SK-N-SH (cell line): Measurements from ENCODE around the gene LRRC17. TPM values are rescaled to one million over a fixed set of nuclear protein-coding genes. Genes with fewer than 3 reads are reported as not detected.

Source experiments
- CTCF ChIA-PET: fragments of 300-600, 350-600 bp; formaldehyde crosslinking; extraction: SDS; loops from one replicate; lab custom pipeline; 2021; lab: Yijun Ruan, JAX
- POLR2A ChIA-PET: fragments of 350-600 bp; sonication (Branson Sonifier 250); formaldehyde crosslinking; extraction: SDS; loops from one replicate; lab custom pipeline; 2020; ENCODE audit warnings: antibody characterized with exemption, inconsistent platforms; lab: Yijun Ruan, JAX
- DNase-seq: peaks from one replicate; pipeline ENCODE4 v3.0.0; 2012
- H2AFZ ChIP-seq: fragments of 200-600 bp; sonication (generic); 2 replicates; pipeline ENCODE4 v1.8.1; 2016; ENCODE audit warnings: antibody characterized with exemption, mild to moderate bottlenecking, low read depth
- H3F3A ChIP-seq: fragments of 200-600 bp; sonication (generic); replicated peaks from 2 replicates; pipeline ENCODE3; 2016; ENCODE audit warnings: antibody characterized with exemption, mild to moderate bottlenecking; ENCODE audit not compliant: insufficient read depth
- H3K27ac ChIP-seq, 2 experiments: fragments of 200-500 bp in 1 of 2; fragments of 200-600 bp in 1 of 2; sonication (Bioruptor generic) in 1 of 2; sonication (generic), shearing (Covaris generic) in 1 of 2; 2 replicates each; pipeline versions ENCODE4 v1.5.1 to v1.6.1; 2014 to 2016; ENCODE audit warnings: low read depth in 2 of 2, inconsistent platforms in 1 of 2, low read length in 1 of 2, mild to moderate bottlenecking in 1 of 2, mixed read lengths in 1 of 2
- H3K27me3 ChIP-seq: fragments of 200-600 bp; sonication (generic), shearing (Covaris generic); 2 replicates; pipeline ENCODE4 v1.6.1; 2016; ENCODE audit warnings: mixed run types; ENCODE audit not compliant: insufficient read depth
- H3K36me3 ChIP-seq, 2 experiments: fragments of 200-500 bp in 1 of 2; fragments of 200-600 bp in 1 of 2; sonication (Bioruptor generic) in 1 of 2; sonication (generic) in 1 of 2; replicated peaks in 1 of 2; 2 replicates each; pipeline versions ENCODE3 to v1.5.1; 2014 to 2016; ENCODE audit warnings: low read length in 1 of 2, mild to moderate bottlenecking in 1 of 2; ENCODE audit not compliant: insufficient read depth in 2 of 2, control insufficient read depth in 1 of 2
- H3K4me1 ChIP-seq, 2 experiments: fragments of 200-500 bp in 1 of 2; fragments of 200-600 bp in 1 of 2; sonication (Bioruptor generic) in 1 of 2; sonication (generic), shearing (Covaris generic) in 1 of 2; 2 replicates each; pipeline versions ENCODE4 v1.5.1 to v1.6.1; 2014 to 2016; ENCODE audit warnings: low read depth in 1 of 2, low read length in 1 of 2, mixed run types in 1 of 2; ENCODE audit not compliant: insufficient read depth in 2 of 2, control insufficient read depth in 1 of 2
- H3K4me2 ChIP-seq: fragments of 200-600 bp; sonication (generic), shearing (Covaris generic); 2 replicates; pipeline ENCODE4 v1.6.1; 2017; ENCODE audit warnings: mixed run types
- H3K4me3 ChIP-seq, 2 experiments: fragments of 200-500 bp in 1 of 2; fragments of 200-600 bp in 1 of 2; sonication (Bioruptor generic) in 1 of 2; sonication (generic), shearing (Covaris generic) in 1 of 2; 2 replicates each; pipeline versions ENCODE4 v1.5.1 to v1.8.1; 2014 to 2016; ENCODE audit warnings: low read depth in 2 of 2, inconsistent platforms in 1 of 2, low read length in 1 of 2, mild to moderate bottlenecking in 1 of 2, mixed read lengths in 1 of 2, moderate library complexity in 1 of 2
- H3K79me2 ChIP-seq: fragments of 200-600 bp; sonication (generic); 2 replicates; pipeline ENCODE4 v1.8.1; 2017; ENCODE audit warnings: mild to moderate bottlenecking; ENCODE audit not compliant: insufficient read depth
- H3K9ac ChIP-seq: fragments of 200-600 bp; sonication (generic); 2 replicates; pipeline ENCODE4 v1.6.1; 2017; ENCODE audit warnings: mixed run types
- H3K9me2 ChIP-seq: fragments of 200-600 bp; sonication (generic); 2 replicates; pipeline ENCODE4 v1.6.1; 2017; ENCODE audit warnings: mixed run types
- H3K9me3 ChIP-seq: fragments of 200-600 bp; sonication (generic); 2 replicates; pipeline ENCODE4 v1.6.1; 2017; ENCODE audit warnings: mixed run types, mild to moderate bottlenecking, moderate library complexity
- H4K20me1 ChIP-seq: fragments of 200-600 bp; sonication (generic); 2 replicates; pipeline ENCODE4 v1.6.1; 2017; ENCODE audit warnings: mild to moderate bottlenecking, mixed run types; ENCODE audit not compliant: insufficient read depth
- CHD2 ChIP-seq: fragments of 150-350 bp; IDR thresholded peaks from 2 replicates; pipeline ENCODE4 v1.6.1; 2018; ENCODE audit warnings: low read length; ENCODE audit not compliant: partially characterized antibody
- ELF1 ChIP-seq: IDR thresholded peaks from 2 replicates; pipeline ENCODE4 v1.4.0; 2012
- EP300 ChIP-seq, 2 experiments: IDR thresholded peaks; 2 replicates each; pipeline versions ENCODE4 v1.4.0 to v1.6.1; 2012; ENCODE audit warnings: borderline replicate concordance in 1 of 2, low read depth in 1 of 2, low read length in 1 of 2
- GATA2 ChIP-seq: sonication (generic); formaldehyde crosslinking; IDR thresholded peaks from 2 replicates; pipeline ENCODE4 v1.5.0; 2020; ENCODE audit warnings: mild to moderate bottlenecking, missing genetic modification reagents
- NRF1 ChIP-seq: IDR thresholded peaks from 2 replicates; pipeline ENCODE4 v1.6.1; 2012; ENCODE audit warnings: low read depth, mild to moderate bottlenecking, low read length
- POLR2AphosphoS5 ChIP-seq: IDR thresholded peaks from 2 replicates; pipeline ENCODE4 v1.6.1; 2012; ENCODE audit warnings: low read depth, low read length
- RAD21 ChIP-seq: IDR thresholded peaks from 2 replicates; pipeline ENCODE4 v1.6.1; 2012; ENCODE audit warnings: mild to moderate bottlenecking, low read length
- RCOR1 ChIP-seq: fragments of 150-350 bp; IDR thresholded peaks from 2 replicates; pipeline ENCODE4 v1.6.1; 2017; ENCODE audit warnings: antibody characterized with exemption, low read length
- RFX5 ChIP-seq: IDR thresholded peaks from 2 replicates; pipeline ENCODE4 v1.6.1; 2012; ENCODE audit warnings: mild to moderate bottlenecking, improper control_type of control experiment, low read length
- SMC3 ChIP-seq: IDR thresholded peaks from 2 replicates; pipeline ENCODE4 v1.6.1; 2012; ENCODE audit warnings: low read depth, low read length, improper control_type of control experiment
- TCF12 ChIP-seq: IDR thresholded peaks from 2 replicates; pipeline ENCODE4 v1.4.0; 2012
- WGBS: methylation state at CpG from one replicate; pipeline ENCODE4 v1.1.6; 2017; ENCODE audit warnings: low lambda C conversion rate; 5-methylcytosine and 5-hydroxymethylcytosine counted together
- polyA plus RNA-seq, 3 experiments: library from polyadenylated mRNA; depleted of rRNA; stranded (reverse); fragments of >200 nt; gene quantifications; 2 replicates each; pipeline ENCODE4 v1.2.3, GENCODE V29; 2012
- TF ChIP-seq, protein P1 (sequence below): fragments of 200-600 bp; sonication (generic); IDR thresholded peaks from 2 replicates; pipeline ENCODE4 v1.6.1; 2017; ENCODE audit warnings: antibody characterized with exemption, mild to moderate bottlenecking, moderate library complexity
- TF ChIP-seq, protein P2 (sequence below): IDR thresholded peaks from 2 replicates; pipeline ENCODE4 v1.6.1; 2012; ENCODE audit warnings: mild to moderate bottlenecking, low read depth, low read length, moderate library complexity
- TF ChIP-seq, protein P3 (sequence below): IDR thresholded peaks from 2 replicates; pipeline ENCODE4 v1.4.0; 2012; ENCODE audit warnings: low read depth, borderline replicate concordance
- TF ChIP-seq, protein P4 (sequence below): fragments of 150-350 bp; IDR thresholded peaks from 2 replicates; pipeline ENCODE4 v1.6.1; 2016; ENCODE audit warnings: mild to moderate bottlenecking, low read depth, low read length

Gene LRRC17
- polyA plus RNA-seq, 1 of the 3 experiments (the other 2 are of a cell fraction), result 101 TPM

DNA sequence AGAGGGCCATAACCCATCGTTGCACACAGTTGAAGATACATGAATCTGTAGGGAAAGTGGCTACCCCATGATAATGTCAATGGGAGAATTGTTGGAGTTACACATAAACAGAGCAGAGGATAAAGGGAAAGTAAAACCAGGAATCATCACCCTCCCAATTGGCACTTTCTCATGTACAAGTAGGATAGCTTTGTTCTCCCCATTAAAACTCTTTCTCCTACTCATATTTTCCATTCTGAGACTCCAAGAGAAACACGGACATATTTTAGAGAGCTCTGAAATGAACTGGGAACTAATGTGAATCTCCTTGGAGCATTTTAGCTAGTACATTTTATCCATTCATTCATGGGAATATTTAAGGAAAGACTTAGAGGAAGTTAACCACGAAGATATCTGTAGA lies 17.2 kb upstream of the LRRC17 start:
- Histone ChIP-seq H3K27me3 (no peaks in the 10 kb centered on the region), H3K9ac (no peak overlapping the region), H3K4me1 (peaks cover 10 to 24% of the 10 kb centered on the region in 2 experiments), H3K4me3 (no peak overlapping the region), H3K36me3 (no peaks in the 10 kb centered on the region), H3K27ac (peak overlapping the region in 1 of 2 experiments; percentile 9; a peak in 1 of 4 replicates), H3K9me2 (no peaks in the 10 kb centered on the region), H3K79me2 (no peaks in the 10 kb centered on the region), H3K4me2 (no peak overlapping the region), H4K20me1 (no peaks in the 10 kb centered on the region), H3F3A (peaks cover 34% of the 10 kb centered on the region), H2AFZ (0 out of 2 replicates have a peak overlapping the region, but pooled peaks have one; percentile 3), H3K9me3 (no peaks in the 10 kb centered on the region)
- no peak for DNase-seq
- 82% methylated on average over 3 of the region's 3 CpGs for WGBS
- TF ChIP-seq, protein P1, sequence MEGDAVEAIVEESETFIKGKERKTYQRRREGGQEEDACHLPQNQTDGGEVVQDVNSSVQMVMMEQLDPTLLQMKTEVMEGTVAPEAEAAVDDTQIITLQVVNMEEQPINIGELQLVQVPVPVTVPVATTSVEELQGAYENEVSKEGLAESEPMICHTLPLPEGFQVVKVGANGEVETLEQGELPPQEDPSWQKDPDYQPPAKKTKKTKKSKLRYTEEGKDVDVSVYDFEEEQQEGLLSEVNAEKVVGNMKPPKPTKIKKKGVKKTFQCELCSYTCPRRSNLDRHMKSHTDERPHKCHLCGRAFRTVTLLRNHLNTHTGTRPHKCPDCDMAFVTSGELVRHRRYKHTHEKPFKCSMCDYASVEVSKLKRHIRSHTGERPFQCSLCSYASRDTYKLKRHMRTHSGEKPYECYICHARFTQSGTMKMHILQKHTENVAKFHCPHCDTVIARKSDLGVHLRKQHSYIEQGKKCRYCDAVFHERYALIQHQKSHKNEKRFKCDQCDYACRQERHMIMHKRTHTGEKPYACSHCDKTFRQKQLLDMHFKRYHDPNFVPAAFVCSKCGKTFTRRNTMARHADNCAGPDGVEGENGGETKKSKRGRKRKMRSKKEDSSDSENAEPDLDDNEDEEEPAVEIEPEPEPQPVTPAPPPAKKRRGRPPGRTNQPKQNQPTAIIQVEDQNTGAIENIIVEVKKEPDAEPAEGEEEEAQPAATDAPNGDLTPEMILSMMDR, result no peak
- TF ChIP-seq ELF1, result no peak
- no peak for TF ChIP-seq CHD2
- no peak for TF ChIP-seq SMC3
- TF ChIP-seq, protein P2, sequence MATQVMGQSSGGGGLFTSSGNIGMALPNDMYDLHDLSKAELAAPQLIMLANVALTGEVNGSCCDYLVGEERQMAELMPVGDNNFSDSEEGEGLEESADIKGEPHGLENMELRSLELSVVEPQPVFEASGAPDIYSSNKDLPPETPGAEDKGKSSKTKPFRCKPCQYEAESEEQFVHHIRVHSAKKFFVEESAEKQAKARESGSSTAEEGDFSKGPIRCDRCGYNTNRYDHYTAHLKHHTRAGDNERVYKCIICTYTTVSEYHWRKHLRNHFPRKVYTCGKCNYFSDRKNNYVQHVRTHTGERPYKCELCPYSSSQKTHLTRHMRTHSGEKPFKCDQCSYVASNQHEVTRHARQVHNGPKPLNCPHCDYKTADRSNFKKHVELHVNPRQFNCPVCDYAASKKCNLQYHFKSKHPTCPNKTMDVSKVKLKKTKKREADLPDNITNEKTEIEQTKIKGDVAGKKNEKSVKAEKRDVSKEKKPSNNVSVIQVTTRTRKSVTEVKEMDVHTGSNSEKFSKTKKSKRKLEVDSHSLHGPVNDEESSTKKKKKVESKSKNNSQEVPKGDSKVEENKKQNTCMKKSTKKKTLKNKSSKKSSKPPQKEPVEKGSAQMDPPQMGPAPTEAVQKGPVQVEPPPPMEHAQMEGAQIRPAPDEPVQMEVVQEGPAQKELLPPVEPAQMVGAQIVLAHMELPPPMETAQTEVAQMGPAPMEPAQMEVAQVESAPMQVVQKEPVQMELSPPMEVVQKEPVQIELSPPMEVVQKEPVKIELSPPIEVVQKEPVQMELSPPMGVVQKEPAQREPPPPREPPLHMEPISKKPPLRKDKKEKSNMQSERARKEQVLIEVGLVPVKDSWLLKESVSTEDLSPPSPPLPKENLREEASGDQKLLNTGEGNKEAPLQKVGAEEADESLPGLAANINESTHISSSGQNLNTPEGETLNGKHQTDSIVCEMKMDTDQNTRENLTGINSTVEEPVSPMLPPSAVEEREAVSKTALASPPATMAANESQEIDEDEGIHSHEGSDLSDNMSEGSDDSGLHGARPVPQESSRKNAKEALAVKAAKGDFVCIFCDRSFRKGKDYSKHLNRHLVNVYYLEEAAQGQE, result no peak
- no peak for TF ChIP-seq NRF1
- TF ChIP-seq RAD21, result no peak
- TF ChIP-seq TCF12, result no peak
- no peak for TF ChIP-seq EP300 (IDR thresholded peaks at IDR 0.05; ENCODE audit: borderline replicate concordance in 1 of 2, low read depth in 1 of 2, low read length in 1 of 2)
- TF ChIP-seq, protein P3, sequence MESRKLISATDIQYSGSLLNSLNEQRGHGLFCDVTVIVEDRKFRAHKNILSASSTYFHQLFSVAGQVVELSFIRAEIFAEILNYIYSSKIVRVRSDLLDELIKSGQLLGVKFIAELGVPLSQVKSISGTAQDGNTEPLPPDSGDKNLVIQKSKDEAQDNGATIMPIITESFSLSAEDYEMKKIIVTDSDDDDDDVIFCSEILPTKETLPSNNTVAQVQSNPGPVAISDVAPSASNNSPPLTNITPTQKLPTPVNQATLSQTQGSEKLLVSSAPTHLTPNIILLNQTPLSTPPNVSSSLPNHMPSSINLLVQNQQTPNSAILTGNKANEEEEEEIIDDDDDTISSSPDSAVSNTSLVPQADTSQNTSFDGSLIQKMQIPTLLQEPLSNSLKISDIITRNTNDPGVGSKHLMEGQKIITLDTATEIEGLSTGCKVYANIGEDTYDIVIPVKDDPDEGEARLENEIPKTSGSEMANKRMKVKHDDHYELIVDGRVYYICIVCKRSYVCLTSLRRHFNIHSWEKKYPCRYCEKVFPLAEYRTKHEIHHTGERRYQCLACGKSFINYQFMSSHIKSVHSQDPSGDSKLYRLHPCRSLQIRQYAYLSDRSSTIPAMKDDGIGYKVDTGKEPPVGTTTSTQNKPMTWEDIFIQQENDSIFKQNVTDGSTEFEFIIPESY, result no peak
- TF ChIP-seq RFX5, result no peak
- TF ChIP-seq, protein P4, sequence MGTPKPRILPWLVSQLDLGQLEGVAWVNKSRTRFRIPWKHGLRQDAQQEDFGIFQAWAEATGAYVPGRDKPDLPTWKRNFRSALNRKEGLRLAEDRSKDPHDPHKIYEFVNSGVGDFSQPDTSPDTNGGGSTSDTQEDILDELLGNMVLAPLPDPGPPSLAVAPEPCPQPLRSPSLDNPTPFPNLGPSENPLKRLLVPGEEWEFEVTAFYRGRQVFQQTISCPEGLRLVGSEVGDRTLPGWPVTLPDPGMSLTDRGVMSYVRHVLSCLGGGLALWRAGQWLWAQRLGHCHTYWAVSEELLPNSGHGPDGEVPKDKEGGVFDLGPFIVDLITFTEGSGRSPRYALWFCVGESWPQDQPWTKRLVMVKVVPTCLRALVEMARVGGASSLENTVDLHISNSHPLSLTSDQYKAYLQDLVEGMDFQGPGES, result no peak
- no peak for TF ChIP-seq GATA2 (CRISPR knock-in tag)
- TF ChIP-seq POLR2AphosphoS5, result no peak
- TF ChIP-seq RCOR1, result no peak
- ChIA-PET POLR2A (no interaction called here), CTCF (interaction anchor here (1.2 kb wide), 1 partner anchor 29 kb away, joined by 3 read pairs; no protein-coding TSS in a partner anchor)
